Activated CD8-positive, alpha-beta T cell treated with anti-CD3 and anti-CD28 coated beads, Interleukin-2, amount 10 ng/mL, durations not matched to agents 7 days and 5 days (primary cell): ENCODE results near the gene CBLL1. TPM values are rescaled to one million over a fixed set of nuclear protein-coding genes. Genes with fewer than 3 reads are reported as not detected.

Experiments used
- total RNA-seq, 2 experiments: library from RNA; stranded (reverse); gene quantifications; one replicate each; pipeline ENCODE4 v1.2.3, GENCODE V29; 2021

CBLL1 gene
- total RNA-seq, 2 experiments from 2014 or later, result 36.3 to 42.4 TPM

Other genes starting within 250 kb of the CBLL1 start
- gene COG5, start 180.2 kb upstream of the CBLL1 start, total RNA-seq, result 10 to 100 TPM; 31.3 to 31.8 TPM
- 10 to 100 TPM; 10.3 to 11.1 TPM for gene DUS4L, start 180.2 kb upstream of the CBLL1 start, total RNA-seq
- gene BCAP29, start 163.9 kb upstream of the CBLL1 start, total RNA-seq, result 10 to 100 TPM; 32.1 to 32.7 TPM
- 1 to 10 TPM in 1 of 2 experiments, under 1 TPM in 1; 0.94 to 1.1 TPM for gene SLC26A4, start 83.3 kb upstream of the CBLL1 start, total RNA-seq
- not detected for gene SLC26A3, start 59.1 kb downstream of the CBLL1 start, total RNA-seq
- 10 to 100 TPM; 61.2 to 65.0 TPM for gene DLD, start 147.0 kb downstream of the CBLL1 start, total RNA-seq